ENCODE measurements around the gene COL5A3.

Gene COL5A3

GRCh38 chr19:9971166-9971897 lies 39.0 kb downstream of the COL5A3 start:
- no peak overlapping the region for H2AFZ ChIP-seq (ENCODE audit: low read length)
- H3K27ac ChIP-seq (ENCODE audit: low read depth, low read length, poor library complexity, severe bottlenecking): no peak overlapping the region
- no peak overlapping the region for H3K4me2 ChIP-seq (ENCODE audit: low read length)
- no peaks in the 10 kb centered on the region for H3F3A ChIP-seq (ENCODE audit: insufficient read depth, low read length)
- H3K36me3 ChIP-seq (ENCODE audit: insufficient read depth, low read length): no peaks in the 10 kb centered on the region
- H3K9ac ChIP-seq (ENCODE audit: low read length): no peak overlapping the region
- no peak overlapping the region for H3K4me3 ChIP-seq (ENCODE audit: low read depth, low read length, poor library complexity, severe bottlenecking)
- H3K9me3 ChIP-seq (ENCODE audit: low read length): no peaks in the 10 kb centered on the region
- no peaks in the 10 kb centered on the region for H3K27me3 ChIP-seq (ENCODE audit: insufficient read depth, low read length)
- no peaks in the 10 kb centered on the region for H4K20me1 ChIP-seq (ENCODE audit: insufficient read depth, low read length)
- no peaks in the 10 kb centered on the region for H3K9me2 ChIP-seq (ENCODE audit: low read depth, low read length)
- no peaks in the 10 kb centered on the region for H3K4me1 ChIP-seq (ENCODE audit: insufficient read depth, low read length, severe bottlenecking)
- TF ChIP-seq CTCF (IDR thresholded peaks at IDR 0.05; ENCODE audit: low read length): no peak
- TF ChIP-seq EZH2 (IDR thresholded peaks at IDR 0.05; ENCODE audit: borderline replicate concordance, low read length): no peak
- no peaks in the 10 kb centered on the region for H3K79me2 ChIP-seq (ENCODE audit: insufficient read depth, low read length)

GRCh38 chr19:9970481-9970880 lies 39.8 kb downstream of the COL5A3 start:
- Histone ChIP-seq H3K4me2 (ENCODE audit: low read length) (no peak overlapping the region), H3K9ac (ENCODE audit: low read length) (no peak overlapping the region), H3K36me3 (ENCODE audit: insufficient read depth, low read length) (no peaks in the 10 kb centered on the region), H3K9me2 (ENCODE audit: low read depth, low read length) (no peaks in the 10 kb centered on the region), H3K9me3 (ENCODE audit: low read length) (no peaks in the 10 kb centered on the region), H3K27me3 (ENCODE audit: insufficient read depth, low read length) (no peaks in the 10 kb centered on the region), H3K27ac (ENCODE audit: low read depth, low read length, poor library complexity, severe bottlenecking) (no peak overlapping the region), H3K4me3 (ENCODE audit: low read depth, low read length, poor library complexity, severe bottlenecking) (no peak overlapping the region), H2AFZ (ENCODE audit: low read length) (no peak overlapping the region), H3K4me1 (ENCODE audit: insufficient read depth, low read length, severe bottlenecking) (no peaks in the 10 kb centered on the region), H3K79me2 (ENCODE audit: insufficient read depth, low read length) (no peaks in the 10 kb centered on the region), H4K20me1 (ENCODE audit: insufficient read depth, low read length) (no peaks in the 10 kb centered on the region), H3F3A (ENCODE audit: insufficient read depth, low read length) (no peaks in the 10 kb centered on the region)
- no peak for TF ChIP-seq EZH2 (IDR thresholded peaks at IDR 0.05; ENCODE audit: borderline replicate concordance, low read length)
- no peak for TF ChIP-seq CTCF (IDR thresholded peaks at IDR 0.05; ENCODE audit: low read length)

- H3K79me2 ChIP-seq (ENCODE audit: insufficient read depth, low read length): no peaks in the 10 kb centered on the region
- TF ChIP-seq EZH2 (IDR thresholded peaks at IDR 0.05; ENCODE audit: borderline replicate concordance, low read length): no peak
- TF ChIP-seq CTCF (IDR thresholded peaks at IDR 0.05; ENCODE audit: low read length): no peak
These were observed 40.7 kb downstream of the COL5A3 start for GRCh38 chr19:9969688-9969975.

More at GRCh38 chr19:9969688-9969975, 40.7 kb downstream of the COL5A3 start:
- Histone ChIP-seq H3K27me3 (ENCODE audit: insufficient read depth, low read length) (no peaks in the 10 kb centered on the region), H3K4me1 (ENCODE audit: insufficient read depth, low read length, severe bottlenecking) (no peaks in the 10 kb centered on the region), H4K20me1 (ENCODE audit: insufficient read depth, low read length) (no peaks in the 10 kb centered on the region), H3K9me2 (ENCODE audit: low read depth, low read length) (no peaks in the 10 kb centered on the region), H3F3A (ENCODE audit: insufficient read depth, low read length) (no peaks in the 10 kb centered on the region), H2AFZ (ENCODE audit: low read length) (no peak overlapping the region), H3K27ac (ENCODE audit: low read depth, low read length, poor library complexity, severe bottlenecking) (no peak overlapping the region), H3K9ac (ENCODE audit: low read length) (no peak overlapping the region), H3K36me3 (ENCODE audit: insufficient read depth, low read length) (no peaks in the 10 kb centered on the region), H3K4me3 (ENCODE audit: low read depth, low read length, poor library complexity, severe bottlenecking) (no peak overlapping the region), H3K4me2 (ENCODE audit: low read length) (no peak overlapping the region), H3K9me3 (ENCODE audit: low read length) (no peaks in the 10 kb centered on the region)
